K562 (cell line): ENCODE measurements around the gene AGRN.

Experiments used
- AFF4 ChIP-seq: sonication (generic); formaldehyde crosslinking; IDR thresholded peaks from 2 replicates; pipeline ENCODE4 v1.8.0; 2023; ENCODE audit warnings: mild to moderate bottlenecking, missing genetic modification reagents
- BDP1 ChIP-seq: IDR thresholded peaks from 3 replicates; pipeline ENCODE4 v1.6.1; 2011; ENCODE audit not compliant: insufficient read length, insufficient read depth
- CEBPB ChIP-seq: fragments of 450-650 bp; IDR thresholded peaks from 2 replicates; pipeline ENCODE4 v1.6.1; 2016; ENCODE audit warnings: missing genetic modification characterization, missing compliant biosample characterization
- CTCF ChIP-seq, 3 experiments: IDR thresholded peaks in 2 of 3; conservative IDR thresholded peaks in 1 of 3; 2 replicates each; pipeline ENCODE4 v1.5.1; 2011 to 2012; ENCODE audit warnings: low read length in 3 of 3, mild to moderate bottlenecking in 3 of 3, control low read depth in 2 of 3, improper control_type of control experiment in 1 of 3, inconsistent platforms in 1 of 3, low read depth in 1 of 3, mixed read lengths in 1 of 3, moderate library complexity in 1 of 3; ENCODE audit not compliant: insufficient read depth in 2 of 3
- EWSR1 ChIP-seq: fragments of 450-650 bp; IDR thresholded peaks from 2 replicates; pipeline ENCODE4 v1.6.1; 2018; ENCODE audit warnings: borderline replicate concordance, mild to moderate bottlenecking, low read depth, moderate library complexity; ENCODE audit not compliant: partially characterized antibody
- HDAC2 ChIP-seq: fragments of 450-650 bp; IDR thresholded peaks from 2 replicates; pipeline ENCODE4 v1.6.1; 2016; ENCODE audit warnings: mild to moderate bottlenecking
- PML ChIP-seq: IDR thresholded peaks from 2 replicates; pipeline ENCODE4 v1.6.1; 2012; ENCODE audit warnings: low read length, inconsistent platforms
- SETDB1 ChIP-seq: IDR thresholded peaks from one replicate; pipeline ENCODE4 v1.6.1; 2012; ENCODE audit warnings: low read length, control low read depth, inconsistent platforms
- SRF ChIP-seq, 2 experiments: fragments of 250-450, 450-650 bp in 1 of 2; sonication (Bioruptor Pico) in 1 of 2; sonication (generic) in 1 of 2; formaldehyde crosslinking; IDR thresholded peaks; 2 replicates each; pipeline versions ENCODE4 v1.5.0 to v1.5.1; 2020 to 2022; ENCODE audit warnings: mild to moderate bottlenecking in 1 of 2, missing genetic modification reagents in 1 of 2
- TAF1 ChIP-seq: IDR thresholded peaks from 2 replicates; pipeline ENCODE4 v1.6.1; 2011; ENCODE audit warnings: mild to moderate bottlenecking, low read length, moderate library complexity; ENCODE audit not compliant: insufficient read depth, control insufficient read depth, severe bottlenecking; ENCODE audit errors: extremely low read depth
- ZFP1 ChIP-seq: fragments of 450-650 bp; formaldehyde crosslinking; IDR thresholded peaks from 2 replicates; pipeline ENCODE4 v1.4.0; 2020; ENCODE audit warnings: mild to moderate bottlenecking, mixed read lengths
- ZNF740 ChIP-seq, 3 experiments: fragments of 200-800 bp in 1 of 3; sonication (Bioruptor generic) in 1 of 3; sonication (generic) in 1 of 3; formaldehyde crosslinking in 1 of 3; IDR thresholded peaks; 2 replicates each; pipeline versions ENCODE4 v1.6.1 to v1.8.0; 2016 to 2022; ENCODE audit warnings: mild to moderate bottlenecking in 2 of 3, missing compliant biosample characterization in 2 of 3, missing genetic modification characterization in 2 of 3, missing genetic modification reagents in 1 of 3
- ZNF76 ChIP-seq: fragments of 250-450 bp; sonication (Bioruptor Pico); IDR thresholded peaks from 2 replicates; pipeline ENCODE4 v1.4.0; 2020; ENCODE audit warnings: mild to moderate bottlenecking, moderate library complexity, borderline replicate concordance
- TF ChIP-seq, protein P1 (sequence below): sonication (generic); formaldehyde crosslinking; IDR thresholded peaks from 2 replicates; pipeline ENCODE4 v1.9.0; 2022; ENCODE audit warnings: mild to moderate bottlenecking, missing genetic modification reagents

GRCh38 chr1:1067284-1067859 lies 47.5 kb downstream of the AGRN start:
- TF ChIP-seq TAF1, result no peak
- TF ChIP-seq CTCF (IDR thresholded peaks at IDR 0.05 in 2 of 3, conservative IDR thresholded peaks at IDR 0.05 in 1 of 3; ENCODE audit: insufficient read depth in 2 of 3, low read depth in 1 of 3, low read length in 3 of 3), result no peak
- no peak for TF ChIP-seq EWSR1
- TF ChIP-seq ZFP1 (CRISPR knock-in tag), result no peak
- TF ChIP-seq, protein P1, sequence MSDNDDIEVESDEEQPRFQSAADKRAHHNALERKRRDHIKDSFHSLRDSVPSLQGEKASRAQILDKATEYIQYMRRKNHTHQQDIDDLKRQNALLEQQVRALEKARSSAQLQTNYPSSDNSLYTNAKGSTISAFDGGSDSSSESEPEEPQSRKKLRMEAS (CRISPR knock-in tag), result no peak
- TF ChIP-seq CEBPB, result no peak
- no peak for TF ChIP-seq SETDB1
- no peak for TF ChIP-seq ZNF740 (CRISPR knock-in tag; IDR thresholded peaks at IDR 0.05)
- TF ChIP-seq ZNF740 (tag; IDR thresholded peaks at IDR 0.05), result no peak
- TF ChIP-seq AFF4 (CRISPR knock-in tag), result no peak
- TF ChIP-seq SRF (CRISPR knock-in tag; IDR thresholded peaks at IDR 0.05), result no peak
- no peak for TF ChIP-seq HDAC2
- TF ChIP-seq ZNF76, result no peak
- TF ChIP-seq PML, result no peak
- no peak for TF ChIP-seq BDP1
